Loucy (cell line): Measurements from ENCODE around the gene OXTR.

Experiments used
- H2AFZ ChIP-seq: fragments of 200-600 bp; sonication (generic); 2 replicates; pipeline ENCODE4 v1.6.0; 2016; ENCODE audit warnings: antibody characterized with exemption, mild to moderate bottlenecking, low read length, moderate library complexity
- H3F3A ChIP-seq: fragments of 200-600 bp; 2 replicates; pipeline ENCODE4 v1.6.0; 2016; ENCODE audit warnings: antibody characterized with exemption, low read depth, mild to moderate bottlenecking
- H3K27me3 ChIP-seq: fragments of 200-600 bp; sonication (generic); 2 replicates; pipeline ENCODE4 v1.6.1; 2014; ENCODE audit warnings: low read length, mild to moderate bottlenecking; ENCODE audit not compliant: insufficient read depth, poor library complexity, severe bottlenecking
- H3K36me3 ChIP-seq: fragments of 200-600 bp; sonication (generic); 2 replicates; pipeline ENCODE4 v1.6.1; 2016; ENCODE audit warnings: low read length; ENCODE audit not compliant: insufficient read depth
- H3K4me1 ChIP-seq: fragments of 200-600 bp; sonication (generic); 2 replicates; pipeline ENCODE4 v1.5.1; 2014; ENCODE audit warnings: low read length, mild to moderate bottlenecking; ENCODE audit not compliant: insufficient read depth, poor library complexity, severe bottlenecking
- H3K4me2 ChIP-seq: fragments of 200-600 bp; sonication (generic); 2 replicates; pipeline ENCODE4 v1.6.0; 2014; ENCODE audit warnings: antibody characterized with exemption, low read length, low read depth, mild to moderate bottlenecking; ENCODE audit not compliant: poor library complexity, severe bottlenecking
- H3K4me3 ChIP-seq: fragments of 200-600 bp; sonication (generic); 2 replicates; pipeline ENCODE4 v1.5.1; 2014; ENCODE audit warnings: low read length, mild to moderate bottlenecking, mixed read lengths; ENCODE audit not compliant: poor library complexity, severe bottlenecking
- H3K79me2 ChIP-seq: fragments of 200-600 bp; sonication (generic); 2 replicates; pipeline ENCODE4 v1.6.1; 2014; ENCODE audit warnings: low read length; ENCODE audit not compliant: insufficient read depth
- H3K9ac ChIP-seq: fragments of 200-600 bp; sonication (generic); 2 replicates; pipeline ENCODE4 v1.6.0; 2014; ENCODE audit warnings: mild to moderate bottlenecking, low read depth, low read length, moderate library complexity; ENCODE audit not compliant: poor library complexity, severe bottlenecking
- H3K9me2 ChIP-seq: fragments of 200-600 bp; sonication (generic); replicated peaks from 2 replicates; pipeline ENCODE4 v1.6.1; 2016; ENCODE audit warnings: low read depth, low read length, mixed read lengths
- H3K9me3 ChIP-seq: fragments of 200-600 bp; sonication (generic); 2 replicates; pipeline ENCODE4 v1.6.1; 2014; ENCODE audit warnings: mild to moderate bottlenecking, antibody characterized with exemption, low read length, low read depth; ENCODE audit not compliant: insufficient read depth
- H4K20me1 ChIP-seq: fragments of 200-600 bp; sonication (generic); 2 replicates; pipeline ENCODE4 v1.6.0; 2014; ENCODE audit warnings: antibody characterized with exemption, low read length, mild to moderate bottlenecking; ENCODE audit not compliant: insufficient read depth, poor library complexity, severe bottlenecking
- EZH2phosphoT487 ChIP-seq: fragments of 200-600 bp; IDR thresholded peaks from 2 replicates; pipeline ENCODE4 v1.6.1; 2018; ENCODE audit warnings: antibody characterized with exemption, mild to moderate bottlenecking, moderate library complexity, borderline replicate concordance
- TF ChIP-seq, protein P1 (sequence below): fragments of 200-600 bp; sonication (generic); conservative IDR thresholded peaks from 2 replicates; pipeline ENCODE4 v1.5.1; 2014; ENCODE audit warnings: mild to moderate bottlenecking, antibody characterized with exemption, low read length

Gene OXTR

DNA sequence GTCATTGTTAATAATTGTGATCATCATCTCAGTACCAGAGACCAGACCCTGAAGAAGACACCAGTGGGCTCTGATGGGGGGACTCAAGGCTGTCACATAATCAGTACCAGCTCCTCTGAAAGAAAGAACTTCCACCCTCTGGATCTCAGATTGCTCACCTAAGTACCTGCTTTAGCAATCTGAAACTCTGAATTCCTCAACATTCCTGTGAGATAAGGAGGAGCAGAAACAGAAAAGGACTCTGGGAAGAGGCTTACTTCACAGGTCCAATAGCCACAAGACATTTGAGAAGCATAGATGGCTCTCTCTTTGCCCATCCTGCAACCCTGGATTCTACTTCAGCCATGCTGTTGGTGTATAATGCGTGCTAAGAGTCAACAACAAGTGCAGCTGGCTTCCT lies 44.0 kb upstream of the OXTR start:
- Histone ChIP-seq H3K9me3 (no peaks in the 10 kb centered on the region), H3K9ac (no peak overlapping the region), H3K36me3 (no peaks in the 10 kb centered on the region), H3K4me1 (no peaks in the 10 kb centered on the region), H2AFZ (no peak overlapping the region), H4K20me1 (no peaks in the 10 kb centered on the region), H3K27me3 (no peaks in the 10 kb centered on the region), H3F3A (no peaks in the 10 kb centered on the region), H3K9me2 (no peaks in the 10 kb centered on the region), H3K4me2 (no peak overlapping the region), H3K4me3 (no peak overlapping the region), H3K79me2 (no peaks in the 10 kb centered on the region)
- TF ChIP-seq, protein P1, sequence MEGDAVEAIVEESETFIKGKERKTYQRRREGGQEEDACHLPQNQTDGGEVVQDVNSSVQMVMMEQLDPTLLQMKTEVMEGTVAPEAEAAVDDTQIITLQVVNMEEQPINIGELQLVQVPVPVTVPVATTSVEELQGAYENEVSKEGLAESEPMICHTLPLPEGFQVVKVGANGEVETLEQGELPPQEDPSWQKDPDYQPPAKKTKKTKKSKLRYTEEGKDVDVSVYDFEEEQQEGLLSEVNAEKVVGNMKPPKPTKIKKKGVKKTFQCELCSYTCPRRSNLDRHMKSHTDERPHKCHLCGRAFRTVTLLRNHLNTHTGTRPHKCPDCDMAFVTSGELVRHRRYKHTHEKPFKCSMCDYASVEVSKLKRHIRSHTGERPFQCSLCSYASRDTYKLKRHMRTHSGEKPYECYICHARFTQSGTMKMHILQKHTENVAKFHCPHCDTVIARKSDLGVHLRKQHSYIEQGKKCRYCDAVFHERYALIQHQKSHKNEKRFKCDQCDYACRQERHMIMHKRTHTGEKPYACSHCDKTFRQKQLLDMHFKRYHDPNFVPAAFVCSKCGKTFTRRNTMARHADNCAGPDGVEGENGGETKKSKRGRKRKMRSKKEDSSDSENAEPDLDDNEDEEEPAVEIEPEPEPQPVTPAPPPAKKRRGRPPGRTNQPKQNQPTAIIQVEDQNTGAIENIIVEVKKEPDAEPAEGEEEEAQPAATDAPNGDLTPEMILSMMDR = no peak
- no peak for TF ChIP-seq EZH2phosphoT487

DNA sequence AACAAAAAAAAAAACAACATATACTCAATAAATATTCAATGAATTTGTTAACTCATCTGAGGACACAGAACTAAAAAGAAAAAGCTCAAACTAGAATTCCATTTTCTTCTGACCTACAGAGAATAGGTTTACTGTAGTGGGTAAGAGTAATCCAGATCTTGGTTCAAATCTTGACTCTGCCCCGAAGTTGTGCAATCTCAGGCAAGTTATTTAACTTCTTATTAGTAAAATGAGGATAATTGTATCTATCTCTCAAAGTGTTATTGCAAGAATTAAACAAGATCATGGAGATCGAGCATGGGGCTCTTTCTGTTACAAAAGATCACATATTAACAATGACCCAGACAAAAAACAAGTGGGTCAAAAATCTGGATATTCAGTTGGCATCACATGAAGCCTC lies 41.1 kb upstream of the OXTR start:
- no peaks in the 10 kb centered on the region for H3K27me3 ChIP-seq
- no peak overlapping the region for H2AFZ ChIP-seq
- H3K79me2 ChIP-seq = no peaks in the 10 kb centered on the region
- H4K20me1 ChIP-seq = no peaks in the 10 kb centered on the region
- H3K36me3 ChIP-seq = no peaks in the 10 kb centered on the region
- H3K4me3 ChIP-seq = no peak overlapping the region
- no peaks in the 10 kb centered on the region for H3K9me2 ChIP-seq
- no peaks in the 10 kb centered on the region for H3F3A ChIP-seq
- H3K4me1 ChIP-seq = no peaks in the 10 kb centered on the region
- no peak overlapping the region for H3K4me2 ChIP-seq
- TF ChIP-seq EZH2phosphoT487 = no peak
- TF ChIP-seq, protein P1 = no peak
- no peaks in the 10 kb centered on the region for H3K9me3 ChIP-seq
- no peak overlapping the region for H3K9ac ChIP-seq

DNA sequence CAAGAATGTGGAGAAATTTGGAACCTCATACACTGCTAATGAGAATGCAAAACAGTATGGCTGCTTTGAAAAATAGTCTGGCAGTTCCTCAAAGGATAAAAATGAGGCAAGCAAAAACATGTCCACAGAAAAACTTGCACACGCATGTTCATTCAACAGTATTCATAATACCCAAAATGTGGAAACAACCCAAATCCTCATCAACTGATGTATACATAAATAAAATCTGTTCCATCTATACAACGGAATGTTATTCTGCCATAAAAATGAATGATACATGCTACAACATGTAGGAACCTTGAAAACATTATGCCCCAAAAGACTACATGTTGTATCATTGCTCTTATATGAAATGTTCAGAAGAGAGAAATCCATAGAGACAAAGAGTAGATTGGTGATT lies 36.4 kb upstream of the OXTR start:
- Histone ChIP-seq H3K36me3 (no peaks in the 10 kb centered on the region), H3K9me3 (peaks cover 3% of the 10 kb centered on the region; the same call in 1 of the 2 replicates), H3K4me1 (no peaks in the 10 kb centered on the region), H3K4me3 (no peak overlapping the region), H2AFZ (no peak overlapping the region), H3K9me2 (no peaks in the 10 kb centered on the region), H3F3A (no peaks in the 10 kb centered on the region), H4K20me1 (no peaks in the 10 kb centered on the region), H3K9ac (no peak overlapping the region), H3K79me2 (no peaks in the 10 kb centered on the region), H3K4me2 (no peak overlapping the region), H3K27me3 (no peaks in the 10 kb centered on the region)
- TF ChIP-seq EZH2phosphoT487 = no peak
- TF ChIP-seq, protein P1 = no peak
